Fibroblast of the aortic adventitia (primary cell): ENCODE measurements around the gene LDB1. TPM values are rescaled to one million over a fixed set of nuclear protein-coding genes. Genes with fewer than 3 reads are reported as not detected.

Experiments
- DNase-seq: peaks from one replicate; pipeline ENCODE4 v3.0.0-alpha.2; 2010; ENCODE audit warnings: low read depth
- H3K4me3 ChIP-seq: 2 replicates; pipeline ENCODE4 v1.5.1; 2011; ENCODE audit warnings: low read depth, mild to moderate bottlenecking, control low read depth, low read length, moderate library complexity
- CTCF ChIP-seq: IDR thresholded peaks from 2 replicates; pipeline ENCODE4 v1.5.1; 2011; ENCODE audit warnings: mild to moderate bottlenecking, low read length, control low read depth, inconsistent platforms; ENCODE audit not compliant: insufficient read depth
- total RNA-seq: library from RNA; depleted of rRNA; stranded (reverse); fragments of >200 nt; gene quantifications from 2 replicates; pipeline ENCODE4 v1.2.3, GENCODE V29; 2012; ENCODE audit warnings: low replicate concordance

LDB1 gene
- total RNA-seq, 1 donor = 35.6 TPM

- no peak overlapping the region for H3K4me3 ChIP-seq
- DNase-seq = no peak
- no peak for TF ChIP-seq CTCF
Measured at GRCh38 chr10:102135956-102136526, 15.9 kb upstream of the LDB1 start.

- no peak for DNase-seq
- TF ChIP-seq CTCF = no peak
Measured at GRCh38 chr10:102134416-102134815, 14.2 kb upstream of the LDB1 start.

GRCh38 chr10:102133373-102134195 is 13.4 kb upstream of the LDB1 start:
- DNase-seq = peak; percentile 70
- TF ChIP-seq CTCF = no peak
- peak overlapping the region; percentile 95 for H3K4me3 ChIP-seq

More at GRCh38 chr10:102134416-102134815, 14.2 kb upstream of the LDB1 start:
- peak overlapping the region; percentile 95 for H3K4me3 ChIP-seq

- TF ChIP-seq CTCF = peak; percentile 84
- H3K4me3 ChIP-seq = peak within 1 kb of the TSS; percentile 95
- peak; percentile 99 for DNase-seq
Measured at GRCh38 chr10:102132563-102133372, 12.6 kb upstream of the LDB1 start, which contains the start of gene PPRC1. PPRC1 (plus strand) TSS chr10:102133040; CDS start chr10:102133069, 29 bp downstream.

- TF ChIP-seq CTCF = no peak
- peak overlapping the region; percentile 66 for H3K4me3 ChIP-seq
- no peak for DNase-seq
Measured at GRCh38 chr10:102132193-102132562, 12.0 kb upstream of the LDB1 start.

- H3K4me3 ChIP-seq = no peak overlapping the region
- no peak for TF ChIP-seq CTCF
- peak; percentile 41 for DNase-seq
Measured at GRCh38 chr10:102131286-102132170, 11.4 kb upstream of the LDB1 start.
